Effector CD8-positive, alpha-beta T cell (primary cell): ENCODE results near the gene ITIH1.

Experiments
- DNase-seq: peaks from one replicate; lab custom pipeline; 2025; lab: John Stamatoyannopoulos, UW

Gene ITIH1

GRCh38 chr3:52789746-52790040 lies 12.3 kb downstream of the ITIH1 start:
- no peak for DNase-seq

DNA sequence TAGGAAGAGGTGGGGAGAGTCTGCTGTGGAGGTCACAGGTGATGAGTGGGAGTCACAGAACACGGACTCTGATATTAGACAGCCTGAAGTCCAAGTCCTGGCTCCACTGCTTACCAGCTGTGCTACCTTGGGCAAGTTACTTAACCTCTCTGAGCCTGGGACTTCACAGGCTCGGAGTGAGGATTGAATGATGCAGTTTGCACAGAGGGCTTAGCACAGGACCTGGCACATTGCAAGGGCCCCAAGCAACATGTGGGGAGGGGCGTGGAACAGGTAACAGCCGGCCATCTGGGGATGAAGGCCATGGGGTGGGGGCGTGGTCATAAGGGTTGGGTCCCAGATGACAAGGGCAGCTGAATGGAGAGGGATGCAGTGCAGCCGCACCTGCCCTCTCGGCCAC lies 12.9 kb downstream of the ITIH1 start:
- no peak for DNase-seq

DNA sequence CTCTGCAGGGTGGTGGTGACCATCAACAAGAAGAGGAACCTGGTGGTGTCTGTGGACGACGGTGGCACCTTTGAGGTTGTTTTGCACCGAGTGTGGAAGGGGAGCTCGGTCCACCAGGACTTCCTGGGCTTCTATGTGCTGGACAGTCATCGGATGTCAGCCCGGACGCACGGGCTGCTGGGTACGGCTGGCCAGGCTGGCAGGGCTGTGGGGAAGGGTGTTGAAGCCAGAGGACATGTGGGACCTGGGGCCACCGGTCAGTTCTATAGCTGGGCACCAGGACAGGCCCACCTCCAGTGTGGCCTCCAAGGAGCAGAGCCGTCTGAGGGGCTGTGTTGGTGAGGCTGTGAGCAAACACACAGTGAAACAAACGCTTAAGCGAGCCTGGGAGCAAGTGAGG lies 13.3 kb downstream of the ITIH1 start:
- DNase-seq: no peak

DNA sequence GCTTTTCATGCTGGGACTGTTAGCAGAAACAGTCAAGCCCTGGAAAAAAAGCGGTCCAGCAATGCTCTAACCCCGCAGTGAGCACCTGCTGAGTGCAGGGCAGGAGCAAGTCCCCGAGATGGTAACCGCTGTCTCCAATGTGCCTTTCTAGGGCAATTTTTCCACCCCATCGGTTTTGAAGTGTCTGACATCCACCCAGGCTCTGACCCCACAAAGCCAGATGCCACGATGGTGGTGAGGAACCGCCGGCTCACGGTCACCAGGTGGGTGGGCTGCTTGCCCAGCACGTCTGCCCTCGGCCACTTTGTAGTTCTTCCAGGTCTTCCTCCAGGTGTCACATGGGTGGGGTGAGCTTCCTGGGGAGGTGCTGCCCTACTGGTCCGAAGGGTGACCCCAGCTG lies 14.0 kb downstream of the ITIH1 start:
- DNase-seq: no peak

DNA sequence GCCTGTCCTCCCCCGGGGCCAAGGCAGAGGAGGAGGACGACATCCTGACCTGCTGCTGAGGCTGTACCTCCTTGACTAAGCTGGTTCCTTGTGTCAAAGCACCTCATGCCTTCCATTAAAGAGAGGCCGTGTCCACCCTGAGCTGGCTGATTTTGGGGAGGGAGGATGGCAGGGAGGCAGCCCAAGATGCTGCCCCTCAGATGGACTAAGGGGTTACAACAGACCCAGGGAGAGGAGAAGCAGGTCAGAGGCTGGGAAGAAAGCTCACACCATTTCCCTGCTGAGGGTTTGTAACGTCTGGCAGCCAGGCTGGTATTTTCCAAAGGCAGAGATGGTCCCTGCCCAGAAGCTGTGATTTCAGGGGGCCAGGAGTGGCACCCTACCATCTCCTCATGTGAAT lies 14.5 kb downstream of the ITIH1 start:
- DNase-seq: no peak

DNA sequence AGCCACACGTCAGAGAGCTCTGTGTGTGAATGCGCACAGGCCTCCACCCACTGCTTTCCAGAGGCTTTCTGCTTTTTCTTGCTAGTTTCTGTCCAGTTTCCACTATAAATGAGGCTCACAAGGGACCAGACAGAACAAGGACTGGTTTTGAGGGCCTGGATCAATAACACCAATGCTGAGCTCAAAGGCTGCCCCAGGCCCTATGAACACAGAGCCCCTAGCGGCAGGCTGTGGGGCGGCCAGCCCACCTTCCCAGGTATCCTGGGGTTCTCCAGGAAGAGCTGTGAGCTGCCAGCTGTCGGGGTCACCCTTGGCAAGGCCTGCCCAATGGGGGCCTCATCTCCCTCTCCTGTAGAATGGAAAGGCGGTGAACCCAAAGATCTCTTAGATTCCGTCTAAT lies 15.0 kb downstream of the ITIH1 start:
- DNase-seq: no peak

DNA sequence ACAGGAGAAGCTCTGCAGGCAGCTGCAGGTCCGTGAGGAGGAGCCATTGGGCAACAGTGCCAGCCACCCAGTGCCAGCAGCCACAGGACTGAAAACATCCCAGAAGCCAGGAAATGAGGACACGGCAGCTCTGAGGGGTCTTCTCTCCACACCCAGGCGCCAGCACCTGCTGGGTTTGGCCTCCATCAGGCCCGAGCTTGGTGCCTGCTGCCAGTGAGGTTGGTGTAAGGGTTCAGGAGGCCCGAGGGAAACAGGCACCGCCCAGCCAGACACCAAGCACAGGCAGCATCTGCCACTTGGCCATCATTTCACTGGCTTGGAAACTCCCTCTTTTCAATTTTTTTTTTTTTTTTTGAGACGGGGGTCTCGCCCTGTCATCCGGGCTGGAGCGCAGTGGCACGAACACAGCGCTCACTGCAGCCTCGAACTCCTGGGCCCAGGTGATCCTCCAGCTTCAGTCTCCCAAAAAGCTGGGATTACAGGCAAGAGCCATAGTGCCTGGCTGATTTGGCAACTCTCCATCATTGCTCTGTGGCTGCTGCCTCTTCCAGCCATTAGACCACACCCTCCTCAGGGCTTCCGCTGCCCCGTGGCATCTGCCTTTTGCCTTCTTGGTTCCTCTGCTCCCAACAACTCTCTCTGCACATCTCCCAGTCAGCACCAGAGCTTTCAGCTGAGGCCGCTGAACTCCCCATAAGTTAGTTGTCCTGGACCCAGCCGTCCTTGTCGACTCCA lies 15.7 kb downstream of the ITIH1 start:
- DNase-seq: no peak

DNA sequence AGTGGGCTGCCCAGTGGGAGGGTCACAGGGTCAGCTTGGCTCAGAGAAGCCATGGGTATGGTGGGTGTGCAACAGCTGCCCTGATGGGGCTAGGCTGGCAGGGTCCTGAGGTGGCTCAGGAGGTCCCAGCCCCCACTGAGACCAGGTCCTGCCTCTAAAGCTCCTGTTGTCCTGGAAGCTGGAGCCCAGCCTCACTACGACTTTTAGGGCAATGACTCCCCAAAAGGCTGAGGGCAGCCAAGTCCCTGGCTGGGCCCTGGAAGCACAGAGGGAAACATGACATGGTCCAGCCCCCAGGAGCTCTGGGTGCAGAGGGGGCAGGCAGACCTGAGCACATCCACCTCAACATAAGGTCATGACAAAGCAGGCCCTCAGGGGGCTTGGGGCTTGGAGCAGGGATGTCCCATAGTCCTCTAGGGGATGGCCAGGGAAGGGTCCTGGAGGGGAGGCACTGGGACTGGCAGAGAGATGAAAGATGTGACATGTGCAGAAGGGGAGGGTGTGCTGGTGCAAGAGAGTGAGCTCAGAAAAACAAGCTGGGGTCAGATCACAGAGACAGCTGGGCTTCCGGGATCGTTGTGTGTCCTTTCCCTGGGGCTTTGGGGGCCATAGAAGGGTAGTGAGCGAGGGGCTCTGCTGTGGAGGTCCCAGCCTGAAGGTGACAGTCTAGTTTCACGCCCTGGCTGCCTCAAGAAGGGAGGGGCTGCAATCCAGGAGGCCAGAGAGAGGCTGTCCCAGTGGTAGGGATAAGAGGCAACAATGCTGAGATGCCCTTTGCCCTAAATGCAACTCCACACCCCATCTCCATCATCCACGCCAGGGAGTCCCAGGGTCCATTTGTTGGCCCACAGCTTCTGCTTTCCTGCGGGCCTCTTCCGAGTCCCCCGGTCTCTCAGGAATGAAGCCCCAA lies 16.6 kb downstream of the ITIH1 start:
- DNase-seq: no peak

GRCh38 chr3:52794612-52795099 lies 17.3 kb downstream of the ITIH1 start, which contains the start of gene ITIH3:
Gene ITIH3 (plus strand): TSS chr3:52794796. CDS start chr3:52794804, 8 bp downstream.
- no peak for DNase-seq

DNA sequence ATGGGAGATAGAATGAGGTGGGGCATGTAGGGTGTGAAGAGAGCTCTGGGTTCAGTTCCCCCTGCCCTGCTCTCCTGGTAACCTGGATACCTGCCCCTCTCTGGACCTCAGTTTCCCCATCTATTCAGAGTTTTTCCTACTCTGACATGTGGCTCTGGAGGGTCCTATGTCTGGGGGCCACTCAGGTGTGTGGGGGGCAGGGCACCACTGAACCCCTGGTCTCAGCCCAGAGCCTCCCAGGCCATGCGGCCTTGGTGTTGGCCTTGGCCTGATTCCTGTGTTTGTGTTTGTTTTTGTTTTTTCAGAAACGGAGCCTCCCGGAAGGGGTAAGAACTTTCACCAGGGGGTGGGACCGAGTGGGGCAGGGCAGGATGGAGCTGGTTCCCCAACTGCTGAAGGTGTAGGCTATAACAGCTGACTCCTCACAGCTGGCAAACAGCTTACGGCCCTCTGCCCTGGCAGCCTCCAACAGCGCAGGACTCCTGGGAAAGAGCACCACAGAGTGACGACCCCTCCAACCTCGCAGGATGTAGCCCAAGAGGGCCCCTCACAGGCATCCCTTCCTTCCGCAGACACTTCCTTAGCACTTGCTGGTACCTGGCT lies 18.0 kb downstream of the ITIH1 start:
- DNase-seq: no peak

DNA sequence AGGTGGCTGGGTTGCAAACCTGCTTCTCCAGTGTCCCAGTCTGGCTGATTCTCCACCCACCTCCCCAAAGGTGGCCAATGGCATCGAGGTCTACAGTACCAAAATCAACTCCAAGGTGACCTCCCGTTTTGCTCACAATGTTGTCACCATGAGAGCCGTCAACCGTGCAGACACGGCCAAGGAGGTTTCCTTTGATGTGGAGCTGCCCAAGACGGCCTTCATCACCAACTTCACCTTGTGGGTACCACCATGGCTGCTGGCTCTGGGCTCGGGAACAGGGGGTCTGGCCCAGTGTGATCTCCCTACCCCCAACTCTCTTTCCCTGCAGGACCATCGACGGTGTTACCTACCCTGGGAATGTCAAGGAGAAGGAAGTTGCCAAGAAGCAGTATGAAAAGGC lies 19.0 kb downstream of the ITIH1 start:
- DNase-seq: no peak

GRCh38 chr3:52798376-52798977 lies 21.1 kb downstream of the ITIH1 start:
- no peak for DNase-seq

DNA sequence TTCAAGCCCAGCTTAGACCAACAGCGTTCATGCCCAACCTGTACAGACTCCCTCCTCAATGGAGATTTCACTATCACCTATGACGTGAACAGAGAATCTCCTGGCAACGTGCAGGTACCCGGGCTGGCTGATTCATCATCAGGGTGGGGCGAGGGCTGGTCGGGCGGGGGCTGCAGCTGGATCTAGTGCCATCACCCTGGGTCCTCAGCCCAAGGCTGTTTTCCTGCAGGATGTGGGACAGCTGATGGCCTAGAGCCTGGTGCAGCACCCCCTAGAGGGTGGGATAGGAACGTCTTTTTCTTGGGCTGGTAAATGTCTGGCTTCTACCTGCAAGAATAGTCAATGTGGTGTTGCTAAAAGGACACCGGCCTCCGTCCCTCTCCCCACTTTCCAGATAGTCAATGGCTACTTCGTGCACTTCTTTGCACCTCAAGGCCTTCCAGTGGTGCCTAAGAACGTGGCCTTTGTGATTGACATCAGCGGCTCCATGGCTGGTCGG lies 21.6 kb downstream of the ITIH1 start:
- no peak for DNase-seq

- DNase-seq: no peak
Observed at GRCh38 chr3:52800079-52800478, 22.7 kb downstream of the ITIH1 start.

DNA sequence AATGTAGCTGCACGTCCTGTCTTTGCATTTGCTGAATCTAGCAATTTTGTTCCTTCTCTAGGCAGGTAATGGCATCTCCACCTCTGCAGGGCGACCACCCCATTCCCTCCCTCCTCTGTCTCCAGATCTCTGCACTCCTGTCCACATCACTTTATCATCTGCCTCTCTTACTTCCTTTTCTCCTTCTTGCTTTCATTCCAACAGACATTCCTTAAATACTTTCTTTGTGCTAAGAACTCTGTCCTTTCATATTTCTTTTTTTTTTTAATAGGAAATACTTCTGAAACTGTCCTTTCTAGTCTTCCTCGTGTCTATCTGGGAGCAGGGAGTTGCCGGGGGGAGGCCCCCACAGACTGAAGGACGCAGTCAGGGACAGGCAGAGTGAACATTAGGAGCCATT lies 24.4 kb downstream of the ITIH1 start:
- no peak for DNase-seq

GRCh38 chr3:52805270-52806039 lies 28.1 kb downstream of the ITIH1 start:
- DNase-seq: no peak

DNA sequence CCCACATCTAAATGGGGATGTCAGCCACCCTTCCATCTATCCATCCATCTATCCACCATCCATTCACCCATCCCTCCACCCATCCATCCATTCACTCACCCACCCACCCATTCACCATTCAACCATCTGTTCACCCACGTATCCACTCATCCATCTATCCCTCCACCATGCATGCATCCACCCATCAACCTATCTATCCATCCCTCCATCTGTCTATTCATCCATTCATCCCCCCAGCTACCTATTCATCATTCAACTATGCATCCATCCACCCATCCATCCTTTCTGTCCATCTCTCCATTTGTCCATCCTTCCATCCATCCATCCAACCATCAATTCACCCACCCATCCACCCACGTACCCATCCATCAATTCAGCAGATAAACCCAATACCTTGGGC lies 31.8 kb downstream of the ITIH1 start:
- no peak for DNase-seq

GRCh38 chr3:52809662-52810377 lies 32.4 kb downstream of the ITIH1 start:
- no peak for DNase-seq

DNA sequence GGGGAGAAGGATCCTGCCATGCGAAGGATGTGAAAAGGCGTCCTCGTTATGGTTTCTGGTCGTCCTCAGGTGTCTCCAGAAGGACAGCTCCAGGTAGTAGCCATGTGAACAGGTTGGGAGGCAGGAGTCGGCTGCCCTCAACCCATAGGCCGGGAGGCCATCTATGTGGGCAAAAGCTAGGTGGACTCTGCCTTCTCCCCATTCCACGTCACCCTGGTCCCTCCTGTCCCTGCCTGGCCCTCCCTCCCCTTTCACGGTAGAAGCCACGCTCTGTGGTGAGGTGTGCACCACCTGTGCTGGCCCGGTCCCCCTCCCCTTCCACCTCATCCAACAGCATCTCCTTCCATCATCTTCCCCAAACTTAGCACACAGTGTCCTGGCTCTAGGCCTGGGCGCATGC lies 33.5 kb downstream of the ITIH1 start:
- no peak for DNase-seq

- no peak for DNase-seq
Observed at GRCh38 chr3:52811452-52812011, 34.1 kb downstream of the ITIH1 start.
